GM21717 (cell line): ENCODE measurements around the gene PRSS27.

Experiments used
- ATAC-seq: cut with Tn5 transposase; IDR thresholded peaks from one replicate; pipeline ENCODE4 v1.9.1; 2021; ENCODE audit warnings: mild to moderate bottlenecking, moderate library complexity; ENCODE audit not compliant: unreplicated experiment

PRSS27 gene

GRCh38 chr16:2720064-2720457, at the start of gene PRSS27:
Gene PRSS27, minus strand, starts transcription at chr16:2720224. Its CDS starts 64 bp downstream, at chr16:2720160.
- ATAC-seq = no peak

GRCh38 chr16:2769675-2770056, 49.6 kb upstream of the PRSS27 start:
- ATAC-seq = no peak

GRCh38 chr16:2769100-2769529, 49.1 kb upstream of the PRSS27 start:
- no peak for ATAC-seq

GRCh38 chr16:2768403-2769089, 48.5 kb upstream of the PRSS27 start:
- ATAC-seq = no peak

- ATAC-seq = no peak
These were observed 47.9 kb upstream of the PRSS27 start for GRCh38 chr16:2767891-2768290.

GRCh38 chr16:2767140-2767731, 47.2 kb upstream of the PRSS27 start:
- no peak for ATAC-seq

GRCh38 chr16:2766430-2767139, 46.6 kb upstream of the PRSS27 start:
- no peak for ATAC-seq

- no peak for ATAC-seq
These were observed 45.7 kb upstream of the PRSS27 start for GRCh38 chr16:2765462-2766404.

- no peak for ATAC-seq
These were observed 44.7 kb upstream of the PRSS27 start for GRCh38 chr16:2764718-2765117.

GRCh38 chr16:2763173-2763572, 43.1 kb upstream of the PRSS27 start:
- no peak for ATAC-seq

GRCh38 chr16:2762711-2763110, 42.7 kb upstream of the PRSS27 start:
- no peak for ATAC-seq

GRCh38 chr16:2761886-2762583, 42.0 kb upstream of the PRSS27 start:
- no peak for ATAC-seq

GRCh38 chr16:2761472-2761871, 41.4 kb upstream of the PRSS27 start:
- ATAC-seq = no peak

GRCh38 chr16:2757344-2757743, 37.3 kb upstream of the PRSS27 start:
- no peak for ATAC-seq

GRCh38 chr16:2756288-2757015, 36.4 kb upstream of the PRSS27 start:
- ATAC-seq = no peak

- ATAC-seq = no peak
These were observed 35.1 kb upstream of the PRSS27 start for GRCh38 chr16:2755158-2755557.

- no peak for ATAC-seq
These were observed 33.7 kb upstream of the PRSS27 start for GRCh38 chr16:2753733-2754020.

- peak; percentile 36 for ATAC-seq
These were observed 33.1 kb upstream of the PRSS27 start for GRCh38 chr16:2752850-2753732.
